ENCODE data around the gene SPATS2. TPM values are rescaled to one million over a fixed set of nuclear protein-coding genes. Genes with fewer than 3 reads are reported as not detected.

The SPATS2 gene
- total and polyA plus RNA-seq, 2 of the 4 experiments (the other 2 are of a cell fraction), result 50.6 to 63.3 TPM

- intact Hi-C loops (cut with micrococcal nuclease), result no loop called here
- ChIA-PET CTCF (interaction anchor here (0.6 to 2.1 kb wide), 2 partner anchors 85 to 149 kb away, joined by 3 to 6 read pairs; no protein-coding TSS in a partner anchor), POLR2A (ENCODE audit: unreplicated experiment) (no interaction called here)
- Histone ChIP-seq H2BK20ac (ENCODE audit: low read depth, low read length) (no peak overlapping the region), H3K18ac (ENCODE audit: low read depth, low read length) (no peak overlapping the region), H4K20me1 (ENCODE audit: insufficient read depth, low read length) (peaks cover 9% of the 10 kb centered on the region), H2BK5ac (ENCODE audit: low read depth, low read length, poor library complexity, severe bottlenecking) (peak overlapping the region; percentile 61), H3K36me3 (ENCODE audit: control insufficient read depth, insufficient read depth, low read length) (no peaks in the 10 kb centered on the region; the same call in 1 of the 2 replicates), H3K9me1 (ENCODE audit: insufficient read depth, low read length) (peaks cover 4% of the 10 kb centered on the region; the same call in 1 of the 2 replicates), H3K27me3 (ENCODE audit: control insufficient read depth, insufficient read depth, low read length) (no peaks in the 10 kb centered on the region), H3K4me1 (ENCODE audit: control insufficient read depth, insufficient read depth, low read length) (peaks cover 6% of the 10 kb centered on the region; the same call in 1 of the 2 replicates), H3K56ac (ENCODE audit: extremely low read depth, insufficient read depth, low read length) (no peak overlapping the region), H2AK5ac (ENCODE audit: low read depth, low read length) (peak overlapping the region; percentile 77; the same call in 1 of the 2 replicates), H3K4me2 (ENCODE audit: low read depth, low read length) (peak overlapping the region; percentile 30; the same call in 1 of the 2 replicates), H4K91ac (ENCODE audit: insufficient read depth, low read depth, low read length) (no peak overlapping the region), H3K23ac (ENCODE audit: low read depth, low read length) (peak overlapping the region; percentile 44; the same call in 1 of the 2 replicates), H3K14ac (replicated peaks; ENCODE audit: low read depth, low read length) (peak overlapping the region; percentile 73; the same call in 1 of the 2 replicates), H2BK120ac (ENCODE audit: low read depth, low read length) (peak overlapping the region; percentile 9; the same call in 1 of the 2 replicates), H3K9me3 (ENCODE audit: control insufficient read depth, insufficient read depth, low read length) (no peaks in the 10 kb centered on the region), H3K4me3 (ENCODE audit: insufficient read depth, low read depth, low read length) (no peak overlapping the region), H3K79me1 (ENCODE audit: low read depth in 1 of 2, low read length in 2 of 2) (peaks cover 3 to 24% of the 10 kb centered on the region in 2 experiments; a peak in 2 of 4 replicates), H3K9ac (ENCODE audit: low read depth, low read length) (no peak overlapping the region), H2BK15ac (ENCODE audit: low read depth, low read length) (no peak overlapping the region; the same call in 2 of the 3 replicates), H4K5ac (ENCODE audit: low read depth, low read length) (no peak overlapping the region), H4K8ac (ENCODE audit: low read depth in 2 of 2, low read length in 2 of 2) (peak overlapping the region in 1 of 2 experiments; percentile 80; a peak in 2 of 4 replicates), H2AFZ (replicated peaks; ENCODE audit: low read length, poor library complexity) (no peak overlapping the region), H3K4ac (ENCODE audit: low read depth, low read length) (peak overlapping the region; percentile 37; the same call in 1 of the 2 replicates), H3K27ac (ENCODE audit: insufficient read depth, low read length) (no peak overlapping the region), H2AK9ac (replicated peaks; ENCODE audit: low read depth, low read length, poor library complexity) (no peak overlapping the region)
- dilution Hi-C loops (cut with HindIII; ENCODE audit: low sequenced_read_pairs, unreplicated experiment), result loop anchor here (25.0 kb wide), 1 partner anchor 147 kb away; no protein-coding TSS in a partner anchor
- no CpG with 5 or more reads among the region's 5 CpGs for WGBS, 2 experiments (ENCODE audit: extremely low coverage in 2 of 2, insufficient read length in 1 of 2)
- peak; percentile 89 for DNase-seq
- ATAC-seq (ENCODE audit: low read depth), result no peak
- in situ Hi-C loops (cut with MboI; ENCODE audit: low sequenced_read_pairs), result no loop called here
- BruUV-seq (replicated peaks), result no TSS peak
- TF ChIP-seq RCOR1 (IDR thresholded peaks at IDR 0.05; ENCODE audit: insufficient replicate concordance, low read length), result no peak
- peak; percentile 59; the same call in 1 of the 2 replicates for TF ChIP-seq CEBPB (IDR thresholded peaks at IDR 0.05; ENCODE audit: low read depth, low read length)
- TF ChIP-seq CTCF (conservative IDR thresholded peaks at IDR 0.05; ENCODE audit: low read depth, low read length), result no peak
These were observed 1.7 kb upstream of the SPATS2 start for GRCh38 chr12:49365542-49365941.

Measured in IMR-90 (cell line).